Activated CD4-positive, CD25-positive, alpha-beta regulatory T cell treated with anti-CD3 and anti-CD28 coated beads, Interleukin-2, amount 50 U/mL, for 72 hours (primary cell): ENCODE results near the gene CCNL2.
A peak's percentile ranks its signal among the peaks of the same experiment; 100 is the strongest.
"Not testable (repeated sequence)": the region's sequence is repeated elsewhere in the genome, so short reads cannot be mapped to it uniquely, and the experiment has no call there.

Experiments
- DNase-seq: peaks from one replicate; pipeline ENCODE4 v3.0.0; 2021

CCNL2 gene

DNA sequence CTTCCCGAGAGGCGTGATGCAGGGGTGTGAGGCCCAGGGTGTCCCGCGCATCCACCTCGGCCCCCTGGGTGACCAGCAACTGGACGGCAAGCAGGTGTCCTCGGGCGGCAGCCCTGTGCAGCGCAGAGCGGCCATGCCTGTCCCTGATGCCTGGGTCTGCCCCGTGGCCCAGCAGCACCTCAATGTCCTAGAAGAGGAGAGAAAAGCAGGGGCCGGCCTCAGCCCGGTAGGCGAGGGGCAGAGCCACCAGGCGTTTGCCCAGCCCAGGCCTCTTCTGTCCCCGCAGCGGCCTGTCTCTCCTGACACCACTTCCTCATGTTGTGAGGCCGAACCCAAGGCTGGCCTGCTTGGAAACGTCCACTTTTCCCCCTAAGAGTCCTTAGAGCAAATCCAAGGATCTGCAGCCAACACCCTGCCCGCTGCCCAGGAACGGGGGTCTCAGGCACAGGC lies 20.3 kb upstream of the CCNL2 start:
- DNase-seq: no peak

DNA sequence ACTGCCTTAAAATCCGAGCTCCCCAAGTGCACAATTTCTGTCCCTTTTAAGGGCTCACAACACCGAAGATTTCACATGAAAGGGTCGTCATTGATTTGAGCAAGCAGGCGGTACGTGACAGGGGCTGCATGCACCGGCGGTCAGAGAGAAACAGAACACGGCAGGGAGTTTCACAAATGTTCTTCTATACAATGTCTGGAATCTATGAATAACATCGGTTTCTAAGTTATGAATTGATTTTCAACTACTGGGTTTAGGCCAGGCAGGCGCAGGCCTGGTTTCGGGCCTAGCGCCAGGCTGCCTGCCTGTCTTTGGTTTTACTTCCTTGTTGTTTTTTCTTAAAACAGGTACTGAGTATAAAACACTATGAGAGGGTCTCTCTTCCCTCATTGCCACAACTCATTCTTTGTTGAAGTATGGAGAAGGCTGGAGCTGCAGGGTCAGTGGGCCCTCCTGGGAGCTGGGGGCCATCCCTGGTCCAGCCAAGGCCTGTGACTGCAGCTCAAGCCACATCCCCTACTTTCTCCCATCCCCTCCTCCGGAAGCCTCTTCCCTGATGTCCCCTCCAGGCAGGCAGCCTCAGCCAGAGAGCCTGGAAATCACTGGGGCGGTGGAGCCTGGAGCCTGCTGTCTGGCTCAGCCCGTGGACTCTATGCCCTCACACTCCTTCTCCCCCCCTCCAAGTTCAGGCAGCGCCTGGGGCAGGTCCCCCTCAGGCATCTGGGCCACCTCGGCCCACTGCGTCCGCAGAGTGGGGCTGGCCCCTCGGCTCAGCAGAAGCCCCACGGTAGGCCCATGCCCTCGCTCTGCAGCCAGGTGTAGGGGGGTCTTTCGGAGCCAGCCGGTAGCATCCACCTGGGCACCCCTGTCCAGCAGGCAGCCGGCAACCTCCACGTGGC lies 19.6 kb upstream of the CCNL2 start:
- DNase-seq: no peak

DNA sequence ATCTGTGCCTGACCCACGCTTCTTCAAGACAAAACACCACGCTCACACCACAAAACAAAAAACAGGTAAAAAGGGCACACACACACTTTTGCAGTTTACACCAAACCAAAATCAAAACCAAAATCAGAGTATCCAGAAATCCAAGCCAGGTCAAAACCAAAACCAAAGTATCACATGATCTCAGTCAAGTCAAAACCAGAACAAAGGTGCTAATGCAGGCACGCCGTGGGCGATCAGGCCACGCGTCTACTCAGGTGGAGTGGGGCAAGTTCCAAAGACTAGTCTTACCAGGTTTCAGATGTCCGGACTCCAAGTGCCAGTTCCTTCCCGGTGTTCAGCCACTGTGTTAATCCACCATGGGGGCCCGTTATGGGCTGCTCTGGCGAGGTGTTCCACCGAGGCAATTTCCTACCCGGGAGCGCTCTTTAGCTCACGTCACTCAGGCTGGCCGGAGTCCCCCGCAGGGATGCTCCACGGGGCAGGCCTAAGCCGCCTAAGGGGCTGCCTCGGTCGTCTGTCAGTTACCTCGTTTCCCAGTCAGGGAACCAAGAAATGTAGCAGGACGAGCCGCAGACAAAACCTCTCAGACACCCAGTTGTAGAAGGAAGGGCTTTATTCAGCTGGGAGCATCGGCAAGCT lies 18.8 kb upstream of the CCNL2 start:
- not testable (repeated sequence) for DNase-seq

DNA sequence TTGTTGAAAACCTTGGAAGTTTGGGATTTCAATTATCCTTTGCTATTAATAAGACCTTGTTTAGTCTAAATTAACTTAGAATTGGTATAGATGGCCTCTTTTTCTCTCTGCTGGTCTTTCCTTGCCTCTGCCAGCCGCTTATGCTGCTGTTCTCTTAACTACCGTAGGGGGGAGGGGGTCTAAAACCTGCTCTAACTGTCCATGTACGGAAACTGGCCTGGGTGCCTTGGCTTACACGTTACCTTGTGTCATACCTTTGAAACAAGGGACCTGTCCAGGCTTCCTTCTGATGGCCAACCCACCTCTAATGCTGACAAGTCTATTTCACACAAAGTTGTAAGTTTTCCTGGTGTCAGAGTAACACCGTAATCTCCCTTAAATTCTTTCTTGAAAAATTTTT lies 18.3 kb upstream of the CCNL2 start:
- DNase-seq: not testable (repeated sequence)

DNA sequence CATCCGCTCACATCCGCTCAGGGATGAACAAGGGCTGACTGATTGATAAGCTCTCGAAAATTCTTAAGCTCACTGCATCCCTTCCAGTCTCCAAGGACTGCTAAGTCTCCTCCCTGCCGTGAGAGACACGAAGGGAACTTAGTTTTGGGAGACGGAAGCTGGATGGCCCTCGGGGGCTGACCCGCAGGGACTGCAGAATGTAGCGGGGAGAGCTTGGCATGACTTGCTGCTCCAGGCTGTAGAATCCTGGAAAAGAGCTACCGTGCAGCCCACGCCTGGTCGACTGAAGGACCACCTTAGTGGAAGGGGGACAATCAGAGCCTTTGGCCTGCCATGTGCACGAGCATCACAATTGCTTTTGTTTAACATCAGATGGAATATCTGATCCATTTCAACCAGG lies 16.6 kb upstream of the CCNL2 start:
- DNase-seq: no peak

DNA sequence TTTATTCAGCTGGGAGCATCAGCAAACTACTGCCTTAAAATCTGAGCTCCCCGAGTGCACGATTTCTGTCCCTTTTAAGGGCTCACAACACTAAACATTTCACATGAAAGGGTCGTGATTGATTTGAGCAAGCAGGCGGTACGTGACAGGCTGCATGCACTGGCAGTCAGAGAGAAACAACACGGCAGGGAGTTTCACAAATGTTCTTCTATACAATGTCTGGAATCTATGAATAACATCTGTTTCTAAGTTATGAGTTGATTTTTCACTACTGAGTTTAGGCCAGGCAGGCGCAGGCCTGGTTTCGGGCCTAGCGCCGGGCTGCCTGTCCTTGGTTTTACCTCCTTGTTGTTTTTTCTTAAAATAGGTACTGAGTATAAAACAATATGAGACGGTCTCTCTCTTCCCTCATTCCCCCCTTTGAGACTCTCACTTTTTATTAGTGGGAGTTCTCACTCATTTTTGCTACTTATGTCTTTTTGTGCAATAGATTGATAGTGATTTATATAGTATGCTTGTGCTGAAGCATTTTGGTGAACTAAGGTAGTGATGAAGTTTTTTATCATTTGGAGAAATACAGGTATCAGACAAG lies 13.3 kb upstream of the CCNL2 start:
- not testable (repeated sequence) for DNase-seq

DNA sequence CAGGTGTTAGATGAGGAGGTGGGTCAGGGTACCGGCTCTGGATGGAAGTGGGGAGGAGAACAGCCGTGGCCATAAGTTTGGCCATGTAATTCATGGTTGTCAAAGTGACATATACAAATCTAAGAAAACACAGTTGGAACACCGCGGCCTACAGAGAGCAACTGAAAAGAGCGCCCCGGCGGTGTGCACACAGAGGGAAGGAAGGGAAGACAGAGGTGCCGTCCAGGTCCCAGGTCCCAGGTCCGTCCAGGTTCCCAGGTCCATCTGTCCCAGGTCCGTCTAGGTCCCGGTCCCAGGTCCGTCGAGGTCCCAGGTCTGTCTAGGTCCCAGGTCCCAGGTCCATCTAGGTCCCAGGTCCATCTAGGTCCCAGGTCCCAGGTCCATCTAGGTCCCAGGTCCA lies 12.5 kb upstream of the CCNL2 start:
- DNase-seq: no peak

DNA sequence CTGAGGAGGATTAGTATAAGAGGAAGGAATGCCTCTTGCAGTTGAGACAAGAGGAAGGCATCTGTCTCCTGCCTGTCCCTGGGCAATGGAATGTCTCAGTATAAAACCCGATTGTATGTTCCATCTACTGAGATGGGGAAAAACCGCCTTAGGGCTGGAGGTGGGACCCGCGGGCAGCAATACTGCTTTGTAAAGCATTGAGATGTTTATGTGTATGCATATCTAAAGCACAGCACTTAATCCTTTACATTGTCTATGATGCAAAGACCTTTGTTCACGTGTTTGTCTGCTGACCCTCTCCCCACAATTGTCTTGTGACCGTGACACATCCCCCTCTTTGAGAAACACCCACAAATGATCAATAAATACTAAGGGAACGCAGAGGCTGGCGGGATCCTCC lies 11.1 kb upstream of the CCNL2 start:
- not testable (repeated sequence) for DNase-seq

DNA sequence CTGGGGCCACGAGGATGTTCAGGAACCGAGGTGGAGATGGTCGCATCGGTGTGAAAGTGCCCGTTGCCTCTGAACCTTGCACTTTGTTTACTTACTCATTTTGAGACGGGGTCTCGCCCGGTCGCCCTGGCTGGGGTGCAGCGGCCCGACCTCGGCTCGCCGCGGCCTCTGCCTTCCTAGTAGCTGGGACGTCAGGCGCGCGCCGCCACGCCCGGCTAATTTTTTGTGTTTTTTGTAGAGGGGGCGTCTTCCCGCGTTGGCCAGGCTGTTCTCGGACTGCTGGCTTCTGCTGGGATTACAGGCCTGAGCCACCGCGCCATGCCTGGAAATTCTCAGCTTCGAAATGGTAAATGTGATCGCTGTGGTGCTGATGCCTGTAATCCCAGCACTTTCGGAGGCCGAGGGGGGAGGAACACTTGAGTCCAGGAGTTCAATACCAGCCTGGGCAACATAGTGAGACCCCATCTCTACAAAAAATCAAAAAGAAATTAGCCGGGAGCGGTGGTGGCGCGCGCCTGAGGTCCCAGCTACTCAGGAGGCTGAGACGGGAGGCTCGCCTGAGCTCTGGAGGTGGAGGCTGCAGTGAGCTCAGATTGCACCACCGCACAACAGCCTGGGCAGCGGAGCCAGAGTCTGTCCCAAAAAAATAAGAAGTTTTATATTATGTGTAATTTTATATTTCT lies 8.6 kb upstream of the CCNL2 start:
- no peak for DNase-seq

DNA sequence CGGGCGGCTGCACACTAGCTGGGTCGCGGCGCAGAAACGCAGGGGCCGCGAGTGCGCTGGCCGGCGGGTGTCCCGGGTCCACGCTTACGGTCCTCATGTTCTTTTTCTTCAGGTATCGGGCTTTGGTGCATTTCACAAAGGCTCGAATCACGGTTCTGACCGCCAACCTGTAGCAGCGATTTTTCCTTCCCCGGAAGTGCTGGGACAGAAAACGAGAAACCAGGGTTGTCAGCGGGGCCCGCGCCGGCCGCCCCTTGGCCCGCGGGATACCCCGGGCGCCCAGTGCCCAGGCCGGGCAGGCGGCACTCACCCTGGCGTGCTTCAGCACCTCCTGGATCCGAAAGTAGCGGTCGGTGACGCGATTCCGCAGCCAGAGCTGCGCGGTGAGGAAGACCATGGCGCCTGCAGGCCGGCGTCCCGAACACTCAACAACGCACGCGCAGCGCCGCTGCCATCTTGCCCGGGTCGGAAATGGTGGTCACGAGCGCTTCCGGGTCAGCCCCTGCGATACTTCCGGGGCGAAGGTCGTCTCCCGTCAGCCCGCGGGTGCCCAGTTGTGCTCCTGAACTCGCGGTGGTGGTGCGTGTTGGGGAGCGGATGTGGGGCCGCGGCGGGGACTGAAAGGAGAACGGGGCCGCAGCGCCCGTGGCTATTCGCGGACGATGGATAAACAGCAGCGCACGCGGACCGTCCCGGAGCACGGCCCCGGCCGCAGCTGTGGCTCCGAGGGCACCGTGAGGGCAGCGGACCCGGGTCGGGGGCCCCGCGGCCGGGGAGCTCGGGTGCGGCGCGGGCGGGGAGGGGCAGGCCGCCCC lies 7.9 kb upstream of the CCNL2 start, which contains the start of gene MRPL20:
Gene MRPL20 (minus strand): TSS at position 473 of the 815 bp plus-strand sequence. CDS start 76 bp downstream, at position 397.
- peak; percentile 96 for DNase-seq

DNA sequence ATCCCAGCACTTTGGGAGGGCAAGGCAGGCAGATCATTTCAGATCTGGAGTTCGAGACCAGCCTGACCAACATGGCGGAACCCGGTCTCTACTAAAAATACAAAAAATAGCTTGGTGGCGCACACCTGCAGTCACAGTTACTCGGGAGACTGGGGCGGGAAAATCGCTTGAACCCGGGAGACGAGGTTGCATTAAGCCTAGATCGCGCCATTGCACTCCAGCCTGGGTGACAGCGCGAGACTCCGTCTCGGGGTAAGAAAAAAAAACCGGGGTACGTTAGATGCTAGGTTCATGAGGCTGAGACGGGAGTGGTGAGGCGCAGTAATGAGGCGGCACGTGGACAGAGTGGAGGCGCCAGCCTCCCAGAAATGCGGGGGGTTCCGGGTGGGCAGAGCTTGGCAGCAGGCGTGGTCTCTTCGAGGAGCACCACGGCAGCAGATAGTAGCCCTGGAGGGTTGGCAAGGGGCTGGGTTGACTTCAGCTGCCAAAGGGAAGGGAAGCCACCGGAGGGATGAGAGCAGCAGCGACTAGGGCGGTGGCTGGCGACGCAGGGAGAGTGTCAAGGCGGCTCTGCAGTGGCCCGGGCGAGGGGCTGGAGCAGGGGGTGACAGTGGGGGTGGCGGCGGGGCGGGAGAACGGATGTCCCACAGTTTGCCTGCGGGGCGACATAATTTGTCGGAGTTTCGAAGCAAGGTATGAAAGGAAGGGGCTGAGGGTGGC lies 7.1 kb upstream of the CCNL2 start:
- no peak for DNase-seq

DNA sequence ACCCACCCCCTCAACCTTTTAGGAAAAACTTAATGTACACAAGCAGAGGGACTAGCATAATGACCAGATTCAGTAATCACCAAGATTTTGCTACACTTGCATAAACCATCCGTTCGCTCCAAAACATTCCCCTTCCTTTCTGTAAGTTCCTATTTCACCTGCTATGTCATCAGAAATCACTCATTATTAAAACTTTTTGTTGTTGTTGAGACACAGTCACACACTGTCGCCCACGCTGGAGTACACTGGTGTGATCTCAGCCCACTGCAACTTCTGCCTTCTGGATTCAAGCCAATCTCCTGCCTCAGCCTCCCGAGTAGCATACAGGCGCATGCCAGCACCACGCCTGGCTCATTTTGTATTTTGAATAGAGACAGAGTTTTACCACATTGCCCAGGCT lies 4.5 kb upstream of the CCNL2 start:
- DNase-seq: no peak

DNA sequence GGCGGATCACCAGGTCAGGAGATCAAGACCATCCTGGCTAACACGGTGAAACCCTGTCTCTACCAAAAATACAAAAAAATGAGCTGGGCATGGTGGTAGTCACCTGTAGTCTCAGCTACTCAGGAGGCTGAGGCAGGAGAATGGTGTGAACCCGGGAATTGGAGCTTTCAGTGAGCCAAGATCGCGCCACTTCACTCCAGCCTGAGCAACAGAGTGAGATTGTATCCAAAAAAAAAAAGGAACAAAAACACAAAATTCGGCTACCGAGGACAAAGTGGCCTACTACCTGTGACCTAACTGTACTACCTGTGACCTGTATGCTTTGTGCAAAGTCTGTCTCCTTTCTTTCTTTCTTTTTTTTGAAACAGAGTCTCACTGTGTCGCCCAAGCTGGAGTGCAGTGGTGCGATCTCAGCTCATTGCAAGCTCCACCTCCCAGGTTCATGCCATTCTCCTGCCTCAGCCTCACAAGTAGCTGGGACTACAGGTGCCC lies 3.8 kb upstream of the CCNL2 start:
- not testable (repeated sequence) for DNase-seq

DNA sequence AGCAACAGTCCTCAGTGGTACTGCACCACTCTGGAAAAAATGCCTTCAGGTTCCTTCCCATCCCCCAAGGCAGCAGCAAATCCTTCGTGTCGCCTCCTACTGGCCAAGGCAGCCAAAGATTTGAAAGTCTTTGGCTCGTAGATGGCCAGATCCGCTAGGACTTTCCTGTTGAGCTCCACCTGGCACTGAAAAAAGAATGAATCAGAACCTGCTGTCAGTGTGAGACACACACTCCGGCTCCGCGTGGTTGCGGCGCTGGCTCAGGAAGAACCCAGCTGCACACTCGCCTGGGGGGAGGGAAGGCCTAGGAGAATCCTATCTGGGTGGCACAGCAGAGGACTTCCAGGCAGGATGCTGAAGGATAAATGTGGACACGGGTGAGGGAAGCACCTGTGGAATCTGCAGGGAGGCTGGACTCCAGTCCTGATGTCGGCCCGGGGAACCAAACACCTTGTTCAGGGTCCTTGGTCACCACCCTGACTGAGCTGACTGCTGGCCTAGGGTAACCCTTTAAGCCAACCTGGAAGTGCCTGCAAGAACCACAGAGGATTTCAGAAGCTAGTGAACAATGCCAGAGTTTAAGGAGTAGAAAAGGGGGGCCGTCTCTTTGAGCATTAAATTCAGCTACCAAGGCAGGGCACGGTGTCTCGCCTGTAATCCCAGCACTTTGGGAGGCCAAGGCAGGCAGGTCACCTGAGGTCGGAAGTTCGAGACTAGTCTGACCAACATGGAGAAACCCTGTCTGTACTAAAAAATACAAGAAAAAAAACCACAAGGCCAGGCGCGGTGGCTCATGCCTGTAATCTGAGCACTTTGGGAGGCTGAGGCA lies 3.2 kb upstream of the CCNL2 start:
- DNase-seq: no peak

DNA sequence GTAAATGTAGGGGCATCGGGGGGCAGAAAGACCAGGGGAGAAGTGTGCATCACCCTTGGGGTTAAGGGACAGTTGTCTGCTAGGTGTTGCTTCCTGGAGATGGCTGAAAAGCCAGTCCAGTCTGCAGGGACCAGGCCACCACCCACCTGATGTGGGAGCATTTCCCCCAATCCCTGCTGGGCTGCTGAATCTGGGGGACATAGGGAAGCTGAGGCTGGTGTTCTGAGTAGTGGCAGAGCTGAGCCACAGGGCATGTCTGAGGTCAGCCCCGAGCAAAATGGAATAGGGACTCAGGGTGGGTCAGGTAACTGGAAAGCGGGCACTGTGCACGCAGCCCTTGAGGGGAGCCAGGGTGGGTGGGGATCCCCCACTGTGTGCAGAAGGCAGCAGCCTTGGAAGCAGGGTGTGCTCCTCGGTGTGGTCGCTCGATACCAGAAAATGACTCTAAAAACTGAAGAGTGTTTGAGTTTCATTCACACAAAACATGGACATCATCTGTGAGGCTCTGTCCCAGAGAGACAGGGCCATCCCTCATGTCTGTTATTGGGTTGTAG lies 2.4 kb upstream of the CCNL2 start:
- DNase-seq: no peak

DNA sequence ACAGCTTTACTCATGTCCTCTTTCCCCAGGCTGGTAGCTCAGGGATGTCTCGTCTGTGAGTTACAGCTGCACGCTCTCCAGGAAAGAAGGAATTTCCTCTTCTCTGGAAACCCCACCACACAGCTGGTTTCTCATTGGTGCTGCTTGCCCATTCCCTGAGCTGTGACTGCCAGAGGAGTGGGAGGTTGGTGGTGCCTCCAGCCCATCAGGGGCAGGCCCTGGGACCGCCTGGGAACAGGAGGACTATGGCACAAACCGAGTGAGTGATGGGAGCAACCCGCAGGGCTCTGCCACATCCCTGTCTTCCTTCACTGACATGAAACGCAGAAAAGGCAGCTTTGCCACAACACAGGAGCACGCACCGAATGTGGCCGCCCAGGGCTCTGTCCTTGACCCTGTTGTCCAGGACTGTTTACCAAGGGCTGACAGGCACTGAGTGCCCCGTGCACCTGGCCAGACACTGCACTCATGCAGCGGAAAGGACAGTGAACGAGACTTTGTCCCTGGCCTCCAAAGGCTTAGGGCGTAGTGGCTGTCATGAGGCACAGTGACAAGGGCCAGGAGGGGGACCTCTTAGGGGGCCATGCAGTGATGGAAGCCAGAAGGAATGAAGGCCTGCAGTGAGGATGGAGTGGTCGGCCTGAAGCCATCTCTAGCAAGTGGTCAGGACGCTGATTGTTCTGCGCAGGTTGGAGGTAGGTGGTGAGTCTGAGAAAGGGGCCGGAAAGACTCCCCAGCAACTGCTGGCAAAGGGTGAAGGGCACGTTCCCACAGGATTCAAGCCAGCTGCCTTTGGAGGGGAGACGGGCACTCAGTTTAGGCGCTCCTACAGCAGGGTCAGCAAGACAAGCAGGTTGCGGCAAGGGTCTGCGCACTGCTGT lies 1.7 kb upstream of the CCNL2 start:
- DNase-seq: no peak

DNA sequence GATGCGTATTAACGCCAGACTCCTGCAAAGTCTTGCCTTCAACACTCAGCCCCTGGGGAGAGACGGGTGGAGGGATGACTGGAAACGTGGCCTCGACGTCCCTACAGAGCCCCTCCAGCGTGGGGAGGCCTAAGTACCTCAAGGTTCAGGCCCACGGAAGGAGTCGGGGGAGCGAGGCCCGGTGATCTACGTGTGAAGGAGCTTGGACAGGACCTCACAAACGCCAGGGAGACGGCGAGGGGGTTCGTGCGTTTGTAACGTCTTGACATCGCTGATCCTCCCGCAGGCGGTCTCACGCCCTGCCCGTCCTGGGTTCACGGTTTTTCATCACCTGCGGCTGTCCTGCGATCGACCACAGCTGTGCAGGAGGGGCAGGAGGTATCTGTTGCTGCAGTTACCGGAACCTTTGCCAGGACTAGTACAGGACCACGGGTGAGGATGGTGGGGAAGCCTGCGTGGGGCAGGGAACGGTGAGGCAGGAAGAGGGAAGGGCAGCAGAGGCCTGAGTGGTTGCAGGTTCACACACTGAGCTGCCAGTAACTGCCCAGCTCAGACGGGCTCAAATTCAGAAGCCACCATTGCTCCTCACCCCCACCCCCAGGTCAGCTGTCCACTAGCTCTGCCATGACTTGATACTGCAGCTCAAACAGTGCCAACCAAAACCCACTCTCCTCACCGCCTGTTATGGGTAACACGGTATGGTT lies 889 bp upstream of the CCNL2 start:
- peak; percentile 45 for DNase-seq

DNA sequence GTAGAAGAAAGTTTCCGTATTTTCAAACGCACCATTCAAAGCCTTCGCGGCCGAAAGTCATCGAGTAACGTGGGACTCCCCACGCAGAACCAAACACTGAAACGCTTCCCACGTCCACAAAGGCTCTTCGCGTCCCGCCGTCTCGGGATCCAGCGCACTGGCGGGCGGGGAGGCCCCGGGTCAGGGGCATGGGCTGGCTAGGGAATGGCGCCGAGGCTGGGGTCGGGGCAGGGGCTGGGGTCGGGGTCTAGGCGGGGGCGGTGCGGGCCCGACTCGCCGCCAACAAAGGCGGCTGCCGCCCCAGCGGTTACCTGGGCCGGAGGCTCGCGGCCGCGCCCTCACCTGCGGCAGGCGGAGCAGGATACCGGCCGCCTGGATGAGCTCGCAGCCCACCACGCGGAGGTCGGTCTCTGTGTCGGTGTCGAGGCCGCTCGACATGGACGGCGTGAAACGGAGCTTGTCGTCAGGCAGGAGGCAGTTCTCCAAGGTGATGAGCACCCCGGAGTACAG lies 403 bp downstream of the CCNL2 start:
- DNase-seq: no peak
